Measurements from ENCODE around the gene IL13.
"Not testable (repeated sequence)": the region's sequence is repeated elsewhere in the genome, so short reads cannot be mapped to it uniquely, and the experiment has no call there.

Gene IL13

DNA sequence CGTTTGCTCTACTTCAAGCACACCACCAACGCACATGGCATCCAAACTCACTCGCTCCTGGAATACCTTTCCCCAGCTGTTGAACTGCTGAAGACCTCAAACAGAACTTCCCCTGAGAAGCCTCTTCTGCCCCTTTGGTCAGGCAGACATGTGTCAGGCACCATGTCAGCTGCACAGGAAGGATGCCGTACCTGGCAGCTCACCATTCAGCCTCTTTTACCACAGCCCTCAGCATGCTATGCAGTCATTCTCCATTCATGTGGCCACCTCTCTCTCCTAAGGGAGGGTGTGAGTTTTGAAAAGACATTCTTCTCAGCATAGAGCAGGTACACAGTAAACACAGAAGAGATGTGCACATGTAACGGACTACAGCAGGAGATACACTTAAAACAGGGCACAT, 30.0 kb downstream of the IL13 start:
- in situ Hi-C loops (cut with HindIII; ENCODE audit: low sequenced_read_pairs), result no loop called here
- no peak for DNase-seq (ENCODE audit: low read depth, low spot score)
- TF ChIP-seq, protein P1, sequence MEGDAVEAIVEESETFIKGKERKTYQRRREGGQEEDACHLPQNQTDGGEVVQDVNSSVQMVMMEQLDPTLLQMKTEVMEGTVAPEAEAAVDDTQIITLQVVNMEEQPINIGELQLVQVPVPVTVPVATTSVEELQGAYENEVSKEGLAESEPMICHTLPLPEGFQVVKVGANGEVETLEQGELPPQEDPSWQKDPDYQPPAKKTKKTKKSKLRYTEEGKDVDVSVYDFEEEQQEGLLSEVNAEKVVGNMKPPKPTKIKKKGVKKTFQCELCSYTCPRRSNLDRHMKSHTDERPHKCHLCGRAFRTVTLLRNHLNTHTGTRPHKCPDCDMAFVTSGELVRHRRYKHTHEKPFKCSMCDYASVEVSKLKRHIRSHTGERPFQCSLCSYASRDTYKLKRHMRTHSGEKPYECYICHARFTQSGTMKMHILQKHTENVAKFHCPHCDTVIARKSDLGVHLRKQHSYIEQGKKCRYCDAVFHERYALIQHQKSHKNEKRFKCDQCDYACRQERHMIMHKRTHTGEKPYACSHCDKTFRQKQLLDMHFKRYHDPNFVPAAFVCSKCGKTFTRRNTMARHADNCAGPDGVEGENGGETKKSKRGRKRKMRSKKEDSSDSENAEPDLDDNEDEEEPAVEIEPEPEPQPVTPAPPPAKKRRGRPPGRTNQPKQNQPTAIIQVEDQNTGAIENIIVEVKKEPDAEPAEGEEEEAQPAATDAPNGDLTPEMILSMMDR (IDR thresholded peaks at IDR 0.05; ENCODE audit: low read depth, low read length), result no peak
- H3K4me3 ChIP-seq (ENCODE audit: low read depth, low read length), result no peak overlapping the region

GRCh38 chr5:132688536-132689339, 30.8 kb downstream of the IL13 start:
- TF ChIP-seq, protein P1 (IDR thresholded peaks at IDR 0.05; ENCODE audit: low read depth, low read length), result no peak
- no peak overlapping the region for H3K4me3 ChIP-seq (ENCODE audit: low read depth, low read length)
- in situ Hi-C loops (cut with HindIII; ENCODE audit: low sequenced_read_pairs), result no loop called here
- no peak for DNase-seq (ENCODE audit: low read depth, low spot score)

GRCh38 chr5:132689513-132689912, 31.5 kb downstream of the IL13 start:
- in situ Hi-C loops (cut with HindIII; ENCODE audit: low sequenced_read_pairs), result no loop called here
- H3K4me3 ChIP-seq (ENCODE audit: low read depth, low read length), result no peak overlapping the region
- DNase-seq (ENCODE audit: low read depth, low spot score), result no peak
- TF ChIP-seq, protein P1 (IDR thresholded peaks at IDR 0.05; ENCODE audit: low read depth, low read length), result no peak

GRCh38 chr5:132690156-132690555, 32.2 kb downstream of the IL13 start:
- TF ChIP-seq, protein P1 (IDR thresholded peaks at IDR 0.05; ENCODE audit: low read depth, low read length), result no peak
- in situ Hi-C loops (cut with HindIII; ENCODE audit: low sequenced_read_pairs), result no loop called here
- DNase-seq (ENCODE audit: low read depth, low spot score), result no peak
- H3K4me3 ChIP-seq (ENCODE audit: low read depth, low read length), result no peak overlapping the region

- DNase-seq (ENCODE audit: low read depth, low spot score); H3K4me3 ChIP-seq (ENCODE audit: low read depth, low read length); in situ Hi-C loops (cut with HindIII; ENCODE audit: low sequenced_read_pairs): not testable (repeated sequence)
Measured at GRCh38 chr5:132691755-132692631, 34.0 kb downstream of the IL13 start.

DNA sequence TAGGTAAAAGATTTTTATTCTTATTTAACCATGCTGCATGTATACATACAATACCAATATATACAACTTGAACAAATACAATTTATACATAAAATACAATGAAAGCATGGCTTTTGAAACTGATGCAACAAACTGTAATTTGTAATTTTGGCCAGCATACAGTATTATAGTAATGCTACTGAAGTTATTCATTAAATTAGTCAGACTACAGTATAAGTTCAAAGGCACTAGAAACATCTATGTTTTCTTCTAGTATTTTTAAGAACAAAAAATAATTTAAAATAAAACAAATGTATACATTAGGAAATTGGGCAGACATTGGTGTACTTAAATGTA, 34.6 kb downstream of the IL13 start:
- TF ChIP-seq, protein P1 (IDR thresholded peaks at IDR 0.05; ENCODE audit: low read depth, low read length), result no peak
- DNase-seq (ENCODE audit: low read depth, low spot score), result no peak
- in situ Hi-C loops (cut with HindIII; ENCODE audit: low sequenced_read_pairs), result no loop called here
- H3K4me3 ChIP-seq (ENCODE audit: low read depth, low read length), result no peak overlapping the region

- no peak overlapping the region for H3K4me3 ChIP-seq (ENCODE audit: low read depth, low read length)
- DNase-seq (ENCODE audit: low read depth, low spot score), result no peak
- TF ChIP-seq, protein P1 (IDR thresholded peaks at IDR 0.05; ENCODE audit: low read depth, low read length), result no peak
- in situ Hi-C loops (cut with HindIII; ENCODE audit: low sequenced_read_pairs), result no loop called here
Measured at GRCh38 chr5:132695956-132696355, 38.0 kb downstream of the IL13 start.

Data from astrocyte of the spinal cord (primary cell).